ENCODE results near the gene ADGRF1.
"Not testable (repeated sequence)": the region's sequence is repeated elsewhere in the genome, so short reads cannot be mapped to it uniquely, and the experiment has no call there.

Gene ADGRF1

DNA sequence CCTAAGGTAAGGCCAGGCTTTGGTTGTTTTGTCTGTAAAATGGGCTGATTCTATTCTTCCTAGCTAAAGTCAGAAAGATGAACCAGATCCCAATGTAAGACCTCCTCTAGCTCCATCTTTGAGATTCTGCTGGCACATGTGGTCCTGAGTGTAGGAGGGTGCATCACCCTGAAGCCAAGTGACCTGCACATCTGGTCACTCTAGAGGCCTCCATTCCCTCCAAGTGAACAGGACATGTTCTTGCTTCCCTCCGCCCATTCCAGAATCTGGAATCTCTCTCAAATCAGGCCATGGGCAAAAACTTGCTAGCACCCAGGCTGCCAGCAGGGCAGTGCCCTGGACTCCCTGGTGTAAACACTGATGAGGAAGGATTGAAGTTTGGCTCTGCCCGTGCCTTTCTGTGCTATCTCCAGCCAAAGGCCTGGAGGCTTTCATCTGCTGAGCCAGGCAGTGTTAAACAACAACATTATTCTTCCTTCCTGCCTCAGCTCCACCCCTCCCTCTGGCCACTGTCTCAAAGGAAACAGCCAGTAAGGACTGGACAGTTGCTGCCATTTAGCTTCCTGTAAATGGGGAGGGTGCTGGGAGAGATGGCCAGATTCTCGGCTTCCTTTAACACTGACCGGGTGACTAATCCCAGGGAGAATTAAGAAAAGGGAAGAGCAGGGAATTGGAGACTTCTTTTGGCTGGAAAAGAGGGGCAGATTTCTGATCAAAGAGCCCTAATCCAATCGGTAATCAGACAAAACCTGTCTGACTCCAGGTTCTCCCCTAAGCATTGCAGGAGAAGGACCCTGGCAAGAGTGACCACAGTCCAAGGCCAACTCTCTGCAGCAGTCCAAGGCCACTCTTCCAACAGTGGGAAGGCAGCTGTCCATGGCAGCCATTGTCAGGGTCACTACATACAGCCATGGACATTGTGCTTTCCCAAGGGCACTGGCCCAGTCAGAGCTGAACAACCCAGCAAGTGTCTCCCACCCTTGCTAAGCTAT lies 19.5 kb upstream of the ADGRF1 start:
- DNase-seq (ENCODE audit: low read depth) = no peak

DNA sequence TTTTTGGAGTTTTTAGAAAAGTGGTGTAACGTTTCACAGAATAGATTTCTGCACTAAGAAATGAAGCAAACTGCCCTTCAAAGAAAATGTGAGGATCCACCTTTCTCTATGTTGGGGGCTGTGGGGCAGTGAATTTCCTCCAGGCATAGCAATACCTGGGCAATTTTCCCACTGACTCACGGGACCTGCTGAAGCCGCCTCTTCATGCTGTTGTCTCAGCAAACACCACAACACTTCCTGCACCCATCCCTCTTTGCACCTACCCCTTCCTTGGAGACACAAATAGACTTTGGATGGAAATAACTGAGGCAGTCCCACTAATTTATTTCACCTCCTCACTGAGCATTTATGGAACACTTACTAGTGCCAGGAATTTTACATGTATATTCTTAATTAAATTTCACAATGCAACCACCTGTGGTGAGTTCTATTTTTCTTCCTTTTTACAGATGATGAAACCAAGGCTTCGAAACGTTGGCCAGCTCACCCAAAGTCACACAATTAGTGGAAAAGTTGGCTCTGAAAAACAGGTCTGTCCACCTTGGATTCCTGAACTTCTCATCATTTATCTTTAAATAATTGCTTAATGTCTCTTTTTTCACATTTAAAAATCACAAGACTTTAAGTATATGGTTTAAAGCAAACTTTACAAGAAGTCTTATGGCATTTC lies 17.2 kb upstream of the ADGRF1 start:
- no peak for DNase-seq (ENCODE audit: low read depth)

DNA sequence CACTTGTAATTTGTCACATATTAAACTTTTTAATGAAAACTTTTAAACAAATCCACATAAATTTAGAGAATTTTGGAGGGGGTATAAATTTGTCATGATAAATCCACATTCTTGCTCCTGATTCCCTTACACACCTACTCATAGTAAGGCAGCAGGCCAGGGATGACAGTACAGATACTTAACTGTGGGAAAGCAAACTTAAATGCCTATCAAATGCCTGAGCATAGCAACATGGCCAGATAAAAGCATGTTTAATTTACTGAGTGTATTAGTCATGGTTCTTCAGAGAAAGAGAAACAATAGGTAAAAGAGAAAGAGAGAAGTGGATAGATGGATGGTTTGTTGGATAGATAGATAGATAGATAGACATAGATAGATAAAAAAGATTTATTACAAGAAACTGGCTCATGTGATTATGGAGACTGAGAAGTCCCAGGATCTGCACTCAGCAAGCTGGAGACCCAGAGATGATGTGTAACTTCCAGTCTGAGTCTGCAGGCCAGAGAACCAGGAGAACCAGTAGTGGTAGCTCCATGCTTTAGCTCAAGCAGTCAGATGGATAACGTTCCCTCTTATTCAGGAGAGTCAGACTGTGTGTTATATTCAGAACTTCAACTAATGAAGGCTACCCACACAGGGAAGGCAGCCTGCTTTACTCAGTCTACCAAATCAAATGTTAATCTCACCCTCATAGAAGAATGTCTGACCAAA lies 15.9 kb upstream of the ADGRF1 start:
- no peak for DNase-seq (ENCODE audit: low read depth)

DNA sequence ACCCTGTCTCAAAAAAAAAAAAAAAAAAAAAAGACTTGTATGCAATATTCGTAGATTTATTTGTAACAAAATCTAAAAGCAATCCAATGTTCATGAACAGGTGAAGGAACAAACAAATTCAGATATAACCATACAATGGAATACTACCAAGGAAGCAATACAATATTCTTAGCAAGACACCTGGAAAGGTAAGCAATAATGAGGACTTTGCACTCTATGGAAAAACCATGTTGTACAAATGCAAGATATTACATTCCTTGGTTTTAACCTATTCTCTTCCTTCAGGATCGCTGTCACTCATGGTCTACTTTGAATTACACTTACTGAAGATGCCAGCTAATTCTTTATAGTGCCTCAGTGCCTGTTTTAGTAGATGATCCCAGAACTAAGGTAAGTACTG lies 14.7 kb upstream of the ADGRF1 start:
- no peak for DNase-seq (ENCODE audit: low read depth)

DNA sequence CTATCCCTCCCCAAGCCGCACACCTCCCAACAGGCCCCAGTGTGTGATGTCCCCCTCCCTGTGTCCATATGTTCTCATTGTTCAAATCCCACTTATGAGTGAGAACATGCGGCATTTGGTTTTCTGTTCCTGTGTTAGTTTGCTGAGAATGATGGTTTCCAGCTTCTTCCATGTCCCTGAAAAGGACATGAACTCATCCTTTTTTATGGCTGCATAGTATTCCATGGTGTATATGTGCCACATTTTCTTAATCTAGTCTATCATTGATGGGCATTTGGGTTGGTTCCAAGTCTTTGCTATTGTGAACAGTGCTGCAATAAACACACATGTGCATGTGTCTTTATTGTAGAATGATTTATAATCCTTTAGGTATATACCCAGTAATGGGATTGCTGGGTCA lies 12.2 kb upstream of the ADGRF1 start:
- DNase-seq (ENCODE audit: low read depth) = not testable (repeated sequence)

DNA sequence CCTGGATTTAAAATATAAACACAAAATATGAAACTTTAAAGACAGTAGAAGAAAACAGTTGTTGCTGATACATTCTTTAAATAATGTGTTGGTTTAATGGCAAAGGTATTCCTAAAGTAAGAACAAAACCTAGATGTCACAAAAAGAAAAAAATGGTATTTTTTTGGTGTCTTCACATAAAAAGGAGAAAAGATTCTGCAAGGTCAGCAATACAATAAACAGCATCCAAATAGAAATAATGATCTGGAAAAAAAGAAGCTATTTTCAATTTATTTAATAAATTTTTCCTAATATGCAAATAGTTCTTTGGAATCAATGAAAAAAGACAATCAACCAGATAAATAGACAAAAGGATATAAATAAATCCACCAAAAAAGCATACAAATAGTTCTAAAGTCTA lies 6.5 kb upstream of the ADGRF1 start:
- no peak for DNase-seq (ENCODE audit: low read depth)

DNA sequence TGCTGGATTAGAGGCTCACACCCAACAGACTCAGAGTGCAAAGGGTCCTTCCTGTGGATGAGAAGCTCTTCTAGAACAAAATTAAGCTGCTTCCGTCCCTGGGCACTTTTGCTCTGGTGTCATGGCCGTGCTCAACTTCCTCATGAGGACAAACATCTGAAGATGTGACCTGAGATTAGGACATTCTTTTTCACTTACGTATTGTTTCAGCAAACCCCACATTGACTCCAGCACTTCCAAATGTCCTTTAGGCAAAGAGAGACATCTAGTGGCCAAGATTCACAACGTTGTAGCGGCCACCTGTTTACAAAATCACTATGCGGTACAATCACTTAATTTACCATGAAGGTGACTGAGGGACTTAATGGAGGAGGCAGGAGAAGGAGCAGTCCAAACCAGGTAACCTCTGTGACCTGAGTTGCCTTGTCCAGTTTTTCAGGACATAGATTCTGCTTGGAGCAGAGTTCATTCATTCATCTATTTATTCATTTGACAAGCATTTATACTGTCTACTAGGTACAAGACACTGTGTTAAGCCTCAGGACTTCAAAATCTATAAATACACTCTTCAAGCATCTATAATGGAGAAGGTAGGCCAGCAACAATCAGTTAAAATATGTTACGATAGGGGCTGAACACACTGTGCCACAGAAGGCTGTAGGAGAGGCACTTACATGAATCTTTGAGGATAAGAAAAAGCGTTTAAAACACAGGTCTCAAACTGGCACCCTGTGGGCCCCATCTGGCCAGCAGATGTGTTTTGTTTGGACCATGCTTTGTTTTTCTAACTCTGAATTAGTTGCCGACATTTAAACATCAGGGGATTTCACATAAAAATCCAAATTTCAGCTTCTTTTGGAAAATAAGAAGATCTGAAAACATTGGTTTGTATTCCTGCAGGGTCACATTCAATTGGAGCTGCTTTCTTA lies 5.6 kb upstream of the ADGRF1 start:
- DNase-seq (ENCODE audit: low read depth) = peak; percentile 57

DNA sequence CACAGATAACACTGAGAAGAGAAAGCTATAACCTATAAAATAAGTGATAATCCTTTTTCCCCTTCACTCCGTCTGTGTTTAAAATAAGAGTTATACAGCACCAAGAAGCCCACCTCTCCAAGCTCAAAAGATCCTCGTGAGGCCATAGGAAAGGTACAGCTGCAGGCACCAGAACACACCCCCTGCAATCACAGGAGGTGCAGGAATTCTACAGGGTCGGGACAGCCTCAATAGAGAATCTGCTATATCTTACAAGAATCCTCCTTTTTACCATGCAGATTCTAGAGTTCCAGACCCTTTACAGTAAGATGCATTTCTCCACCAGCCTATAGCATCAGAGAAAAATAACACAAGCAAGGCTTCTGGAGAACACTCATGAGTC lies 5.0 kb upstream of the ADGRF1 start:
- no peak for DNase-seq (ENCODE audit: low read depth)

DNA sequence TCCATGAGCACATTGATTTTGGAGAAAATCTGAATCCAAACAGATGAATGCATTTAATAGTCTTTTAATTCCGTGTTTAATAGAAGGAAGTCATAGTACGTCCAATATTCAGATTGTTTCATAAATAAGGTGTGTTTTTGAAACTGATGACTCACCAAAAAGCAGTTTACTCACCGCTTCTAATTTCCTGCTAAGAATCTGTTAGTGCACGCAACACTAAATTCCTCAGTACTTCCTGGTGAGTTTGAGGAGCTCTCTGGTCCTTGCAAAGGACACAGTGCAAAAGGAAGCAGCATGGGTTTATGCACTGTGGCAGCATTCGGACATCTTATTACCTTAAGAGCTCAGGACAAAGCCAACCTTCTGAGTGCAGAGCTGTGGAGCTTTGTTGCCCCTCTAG lies 2.3 kb upstream of the ADGRF1 start:
- no peak for DNase-seq (ENCODE audit: low read depth)

DNA sequence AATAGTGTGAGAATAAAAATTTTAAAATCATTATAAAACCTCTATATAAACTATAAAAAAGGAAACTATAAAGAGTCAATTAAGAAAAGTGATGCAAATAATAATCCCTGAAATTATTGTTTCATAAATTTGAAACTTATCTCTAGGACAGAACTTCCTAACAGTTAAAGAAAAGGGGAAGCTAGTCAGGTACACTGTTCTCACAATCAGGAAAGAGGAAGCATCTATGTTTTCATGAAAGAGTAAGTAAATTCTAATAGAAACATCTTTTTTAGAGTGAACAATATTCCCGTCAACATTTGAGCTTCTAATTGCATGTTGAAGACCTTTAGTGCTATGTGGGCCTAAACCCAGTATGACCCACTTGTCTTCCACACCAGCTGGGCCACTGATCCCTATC lies 1.2 kb upstream of the ADGRF1 start:
- no peak for DNase-seq (ENCODE audit: low read depth)

DNA sequence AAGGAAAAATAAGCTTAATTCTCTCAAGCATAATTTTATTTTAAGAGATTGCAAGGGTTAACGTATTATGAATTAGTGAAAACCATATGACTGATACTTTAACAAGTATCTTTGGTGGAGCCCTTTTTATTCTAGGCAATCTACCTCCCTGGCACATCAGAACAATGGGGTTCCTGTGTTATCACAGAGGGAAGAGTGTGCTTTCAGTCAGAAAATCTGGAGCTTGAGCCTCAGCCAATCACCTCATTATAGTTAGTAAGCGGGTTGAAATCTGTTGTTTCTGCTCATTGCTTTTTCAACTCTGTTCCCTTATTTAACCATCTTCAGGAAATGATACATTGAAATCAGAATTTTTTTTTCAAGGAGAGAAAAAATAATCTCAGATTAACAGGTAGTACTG lies 391 bp downstream of the ADGRF1 start:
- no peak for DNase-seq (ENCODE audit: low read depth)

DNA sequence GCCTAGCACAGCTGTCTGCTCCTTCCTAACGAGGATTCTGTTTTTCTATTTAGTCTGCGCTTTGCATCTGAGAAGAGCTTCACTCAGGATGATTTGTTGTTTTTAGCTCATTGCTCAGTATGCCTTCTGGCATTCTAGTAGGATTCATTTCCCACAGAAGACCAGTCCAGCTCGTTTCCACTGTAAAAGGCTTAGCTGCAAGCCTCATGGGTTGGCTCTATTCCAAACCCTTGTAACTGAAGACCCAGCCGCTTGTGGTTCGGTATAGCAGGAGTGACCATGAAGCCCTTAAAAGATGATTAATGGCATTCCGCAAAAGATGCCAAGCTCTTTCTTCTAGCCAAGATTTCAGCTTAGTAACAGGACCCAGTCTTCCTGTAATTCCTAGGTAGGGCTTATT lies 7.2 kb downstream of the ADGRF1 start:
- peak; percentile 85 for DNase-seq (ENCODE audit: low read depth)

DNA sequence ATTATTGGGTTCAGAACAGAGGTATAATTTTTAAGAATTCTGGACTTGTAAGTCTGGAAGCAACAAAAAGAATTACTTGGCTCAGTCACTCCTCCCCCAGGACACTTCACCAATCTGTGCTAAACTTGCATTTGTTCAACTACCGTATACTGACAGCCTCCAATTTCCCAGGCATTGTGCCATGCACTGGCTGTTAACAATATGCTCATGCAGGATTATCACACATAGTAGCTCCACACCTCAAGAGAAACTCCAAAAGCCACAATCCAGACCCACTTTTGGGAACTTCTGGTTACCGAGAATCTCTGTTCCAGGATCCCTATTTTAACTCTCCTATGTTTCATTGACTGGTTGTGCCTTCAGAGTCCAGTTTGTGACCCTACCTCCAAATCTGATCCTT lies 7.7 kb downstream of the ADGRF1 start:
- DNase-seq (ENCODE audit: low read depth) = no peak

DNA sequence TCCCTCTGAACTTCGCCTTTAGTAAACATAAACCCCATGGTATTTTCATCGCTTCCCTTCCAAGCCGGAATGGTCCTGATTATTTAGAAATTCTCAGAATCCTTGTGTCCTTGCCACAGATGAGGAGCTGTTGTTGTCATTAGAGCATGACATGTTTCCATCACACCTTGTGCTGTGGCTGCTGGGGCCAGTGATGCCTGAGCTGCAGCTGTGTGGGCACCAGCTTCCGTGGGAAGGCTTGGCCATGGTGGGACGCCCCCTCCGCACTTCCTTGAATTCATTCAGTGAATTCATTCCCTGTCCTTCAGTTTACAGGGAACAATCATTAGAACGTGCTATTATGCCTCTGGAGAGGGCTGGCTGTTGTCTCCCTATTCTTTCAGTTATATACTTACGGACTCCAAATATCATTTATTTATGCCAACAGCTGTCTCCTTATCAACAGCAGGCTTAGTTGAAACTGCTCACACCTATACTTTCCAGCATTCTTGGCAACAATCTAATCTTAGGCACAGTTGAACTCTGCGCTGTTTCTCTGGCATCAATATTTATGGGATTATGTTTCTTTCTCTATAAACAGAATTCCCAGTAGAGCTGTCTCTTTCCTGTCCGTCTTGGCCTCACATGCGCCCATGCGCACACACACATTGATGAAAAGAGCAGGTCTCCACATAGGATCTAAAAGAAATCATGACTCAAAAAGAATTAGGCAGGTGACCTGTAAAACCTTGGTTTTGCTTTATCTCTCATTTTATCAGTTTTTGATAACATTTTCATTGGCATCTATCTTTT lies 9.0 kb downstream of the ADGRF1 start:
- DNase-seq (ENCODE audit: low read depth) = no peak

DNA sequence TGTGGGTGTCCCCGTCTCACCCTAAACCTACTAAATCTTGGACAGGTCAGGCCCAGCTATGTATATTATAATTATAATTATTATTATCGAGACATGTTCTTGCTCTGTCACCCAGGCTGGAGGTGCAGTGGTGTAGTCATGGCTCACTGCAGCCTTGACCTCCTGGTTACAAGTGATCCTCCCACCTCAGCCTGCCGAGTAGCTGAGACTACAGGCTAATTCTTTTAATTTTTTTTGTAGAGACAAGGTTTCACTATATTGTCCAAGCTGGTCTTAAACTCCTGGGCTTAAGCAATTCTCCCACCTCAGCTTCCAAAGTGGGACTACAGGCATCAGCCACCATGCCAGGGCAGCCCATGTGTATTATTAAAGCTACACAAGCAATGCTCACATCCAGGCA lies 10.5 kb downstream of the ADGRF1 start:
- DNase-seq (ENCODE audit: low read depth) = no peak

DNA sequence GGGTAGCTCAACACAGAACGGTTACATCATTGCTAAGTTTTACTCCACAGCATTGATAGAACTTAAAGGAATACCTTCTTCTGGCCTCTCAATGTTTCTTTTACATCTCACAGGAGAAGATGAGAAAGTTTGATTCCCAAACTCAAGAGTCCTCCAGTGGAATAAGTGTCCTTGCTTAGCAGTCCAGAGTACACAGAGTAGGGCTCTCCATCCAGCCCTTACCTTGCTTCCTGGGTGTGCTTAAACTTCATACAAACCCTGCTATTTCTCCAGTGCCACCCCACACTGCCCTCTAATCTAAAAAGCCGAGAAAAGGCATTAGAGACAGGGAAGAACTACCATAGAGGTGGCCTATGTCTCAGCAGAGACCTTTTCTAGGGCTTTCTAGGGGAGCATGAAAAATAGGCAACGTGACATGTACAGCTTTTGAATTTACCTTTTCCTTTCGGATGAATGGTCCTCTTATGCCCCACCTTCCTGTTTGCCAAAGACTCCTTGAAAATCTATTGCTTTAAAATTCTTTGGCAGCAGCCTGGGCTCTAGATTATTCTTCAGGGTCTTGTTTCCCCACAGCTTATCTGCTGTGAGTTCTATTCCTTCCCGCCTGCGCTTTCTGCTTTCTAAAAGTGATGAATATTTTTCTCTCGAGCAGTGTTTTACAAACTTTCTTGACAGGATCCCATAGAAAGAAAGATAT lies 12.1 kb downstream of the ADGRF1 start:
- DNase-seq (ENCODE audit: low read depth) = no peak

DNA sequence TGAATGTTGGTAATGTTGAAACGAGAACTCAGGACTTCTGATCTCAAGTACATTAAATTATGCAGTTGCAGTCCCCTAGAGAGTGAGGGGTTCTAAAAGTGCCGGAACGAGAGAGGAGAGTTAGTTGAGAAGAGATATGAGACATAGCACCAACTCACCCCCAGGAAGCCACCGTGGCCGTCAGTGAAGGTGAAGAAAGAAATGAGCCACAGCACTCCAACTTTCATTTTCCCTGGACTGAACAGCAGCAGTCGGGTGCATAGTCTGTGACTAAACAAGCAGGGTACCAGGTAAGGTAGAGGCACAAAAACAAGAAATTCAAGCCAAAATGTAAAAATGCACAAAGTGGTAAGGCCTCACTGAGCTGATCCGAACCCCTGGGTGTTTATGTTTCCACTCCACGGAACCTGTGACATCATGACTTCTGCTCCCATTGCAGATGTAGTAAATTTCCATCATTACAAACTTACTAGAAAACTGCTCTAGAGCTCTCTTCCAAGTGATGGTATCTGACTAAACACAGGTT lies 13.2 kb downstream of the ADGRF1 start:
- DNase-seq (ENCODE audit: low read depth) = no peak

DNA sequence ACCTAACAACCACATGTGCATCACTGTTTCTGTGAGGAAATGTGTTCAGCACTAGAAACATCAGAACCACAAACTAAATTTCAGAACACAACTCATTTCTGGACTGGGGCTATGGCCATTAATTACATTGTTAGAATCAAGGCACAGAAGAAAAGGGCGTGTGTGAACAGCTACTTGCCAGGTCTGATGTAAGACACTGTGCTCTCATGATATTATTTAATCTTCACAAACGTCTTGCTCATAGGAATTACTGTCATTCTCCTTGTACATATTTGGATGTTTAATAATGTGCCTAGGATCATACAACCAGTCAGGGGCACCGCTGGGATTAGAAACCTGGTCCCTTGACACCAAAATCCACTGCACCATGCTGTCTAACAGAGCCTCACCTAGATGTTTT lies 14.8 kb downstream of the ADGRF1 start:
- no peak for DNase-seq (ENCODE audit: low read depth)

DNA sequence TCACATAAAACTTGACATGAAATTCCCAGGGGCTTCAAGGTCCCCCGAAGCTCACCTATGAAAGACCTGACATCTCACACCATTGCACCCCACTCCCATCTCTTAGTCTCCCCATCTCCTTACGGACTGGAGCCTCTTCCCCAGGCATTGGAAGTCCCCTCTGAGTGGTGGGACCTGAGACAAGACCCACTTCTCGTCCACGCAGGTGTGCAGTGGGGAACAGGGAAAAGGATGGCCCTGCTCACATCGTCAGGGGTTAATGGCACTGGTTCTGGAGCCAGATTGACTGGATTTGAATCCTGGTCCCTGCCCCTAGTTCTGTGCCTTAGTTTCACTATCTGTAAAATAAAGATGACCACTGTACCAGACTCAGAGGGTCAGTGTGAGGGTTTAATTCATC lies 15.5 kb downstream of the ADGRF1 start:
- no peak for DNase-seq (ENCODE audit: low read depth)

DNA sequence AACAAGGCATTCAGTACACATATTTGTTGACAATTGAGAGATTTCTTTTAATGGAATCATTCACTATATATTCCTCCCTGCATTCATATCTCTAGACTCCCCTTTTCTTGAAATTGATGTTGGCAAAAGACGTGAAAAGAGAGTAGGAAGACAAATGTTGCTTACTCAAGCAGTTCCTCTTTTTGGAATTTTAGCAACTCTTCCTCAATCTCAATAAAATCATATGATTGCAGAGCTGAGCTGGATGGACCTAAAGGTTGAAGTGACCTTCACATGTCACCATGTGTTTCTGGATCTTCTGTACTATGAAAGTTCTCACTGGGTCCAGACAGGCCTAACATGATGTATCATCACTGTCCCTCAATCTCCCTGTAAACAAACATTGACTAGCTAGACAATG lies 18.6 kb downstream of the ADGRF1 start:
- no peak for DNase-seq (ENCODE audit: low read depth)
